Hepatocyte (in vitro differentiated cells): Measurements from ENCODE around the gene FGFR1OP2.

Source experiments
- EZH2 ChIP-seq: fragments of 200-600 bp; sonication (generic); IDR thresholded peaks from 2 replicates; pipeline ENCODE4 v1.6.1; 2016; ENCODE audit warnings: antibody characterized with exemption, mild to moderate bottlenecking, borderline replicate concordance
- EZH2phosphoT487 ChIP-seq: fragments of 200-600 bp; sonication (generic); IDR thresholded peaks from one replicate; pipeline ENCODE4 v1.6.1; 2018; ENCODE audit warnings: antibody characterized with exemption, mild to moderate bottlenecking, low read depth, moderate library complexity; ENCODE audit not compliant: unreplicated experiment, severe bottlenecking
- TF ChIP-seq, protein P1 (sequence below): fragments of 200-600 bp; sonication (generic); IDR thresholded peaks from 2 replicates; pipeline ENCODE4 v1.5.1; 2016; ENCODE audit warnings: antibody characterized with exemption, mild to moderate bottlenecking; ENCODE audit not compliant: poor library complexity

DNA sequence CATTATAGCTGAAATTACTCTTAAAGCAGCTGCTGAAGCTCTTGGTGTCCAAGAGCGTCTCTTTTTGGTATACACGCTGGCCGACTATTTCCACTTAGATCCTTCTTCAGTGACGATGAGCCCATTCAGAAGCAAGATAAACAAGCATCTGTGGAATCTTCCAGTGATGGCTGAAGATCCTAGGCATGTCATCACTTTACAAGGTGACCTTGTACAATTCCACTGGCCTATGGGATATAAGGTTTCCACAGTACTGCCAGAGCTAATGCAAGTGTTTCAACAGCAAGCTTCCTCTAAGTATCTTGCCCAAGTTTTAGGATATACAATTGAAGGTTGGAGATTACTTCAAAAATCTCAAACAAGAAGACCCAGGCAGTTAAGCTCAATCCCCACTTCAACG lies 47.5 kb upstream of the FGFR1OP2 start:
- TF ChIP-seq, protein P1, sequence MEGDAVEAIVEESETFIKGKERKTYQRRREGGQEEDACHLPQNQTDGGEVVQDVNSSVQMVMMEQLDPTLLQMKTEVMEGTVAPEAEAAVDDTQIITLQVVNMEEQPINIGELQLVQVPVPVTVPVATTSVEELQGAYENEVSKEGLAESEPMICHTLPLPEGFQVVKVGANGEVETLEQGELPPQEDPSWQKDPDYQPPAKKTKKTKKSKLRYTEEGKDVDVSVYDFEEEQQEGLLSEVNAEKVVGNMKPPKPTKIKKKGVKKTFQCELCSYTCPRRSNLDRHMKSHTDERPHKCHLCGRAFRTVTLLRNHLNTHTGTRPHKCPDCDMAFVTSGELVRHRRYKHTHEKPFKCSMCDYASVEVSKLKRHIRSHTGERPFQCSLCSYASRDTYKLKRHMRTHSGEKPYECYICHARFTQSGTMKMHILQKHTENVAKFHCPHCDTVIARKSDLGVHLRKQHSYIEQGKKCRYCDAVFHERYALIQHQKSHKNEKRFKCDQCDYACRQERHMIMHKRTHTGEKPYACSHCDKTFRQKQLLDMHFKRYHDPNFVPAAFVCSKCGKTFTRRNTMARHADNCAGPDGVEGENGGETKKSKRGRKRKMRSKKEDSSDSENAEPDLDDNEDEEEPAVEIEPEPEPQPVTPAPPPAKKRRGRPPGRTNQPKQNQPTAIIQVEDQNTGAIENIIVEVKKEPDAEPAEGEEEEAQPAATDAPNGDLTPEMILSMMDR, result no peak
- TF ChIP-seq EZH2, result no peak
- TF ChIP-seq EZH2phosphoT487, result no peak
